Gastroesophageal sphincter (tissue), 3 donors: Measurements from ENCODE around the gene AUTS2.

Source experiments
- CTCF ChIP-seq, 4 experiments: fragments of 200-600 bp in 2 of 4; fragments of 450-650 bp in 2 of 4; sonication (generic) in 1 of 4; IDR thresholded peaks; one replicate each; pipeline ENCODE4 v1.5.1; 2017 to 2019; ENCODE audit warnings: antibody characterized with exemption in 4 of 4, mild to moderate bottlenecking in 2 of 4, moderate library complexity in 2 of 4
- POLR2A ChIP-seq, 2 donors: fragments of 450-650 bp; IDR thresholded peaks; one replicate each; pipeline ENCODE4 v1.6.1; 2017; ENCODE audit warnings: antibody characterized with exemption in 2 of 2, mild to moderate bottlenecking in 2 of 2, moderate library complexity in 1 of 2
- POLR2AphosphoS5 ChIP-seq: sonication (generic); formaldehyde crosslinking; IDR thresholded peaks from one replicate; pipeline ENCODE4 v1.6.1; 2017; ENCODE audit warnings: antibody characterized with exemption

GRCh38 chr7:70257921-70258320 lies 659.6 kb downstream of the AUTS2 start:
- TF ChIP-seq POLR2A (IDR thresholded peaks at IDR 0.05), result no peak
- TF ChIP-seq CTCF (IDR thresholded peaks at IDR 0.05), result no peak
- TF ChIP-seq POLR2AphosphoS5, result no peak
